ENCODE results near the gene ADAM15. TPM values are rescaled to one million over a fixed set of nuclear protein-coding genes. Genes with fewer than 3 reads are reported as not detected.

Gene ADAM15
- total and polyA plus RNA-seq, 2 donors (not counting 1 experiment from before 2014, with no cell fraction given), result 14.6 to 28.4 TPM

DNA sequence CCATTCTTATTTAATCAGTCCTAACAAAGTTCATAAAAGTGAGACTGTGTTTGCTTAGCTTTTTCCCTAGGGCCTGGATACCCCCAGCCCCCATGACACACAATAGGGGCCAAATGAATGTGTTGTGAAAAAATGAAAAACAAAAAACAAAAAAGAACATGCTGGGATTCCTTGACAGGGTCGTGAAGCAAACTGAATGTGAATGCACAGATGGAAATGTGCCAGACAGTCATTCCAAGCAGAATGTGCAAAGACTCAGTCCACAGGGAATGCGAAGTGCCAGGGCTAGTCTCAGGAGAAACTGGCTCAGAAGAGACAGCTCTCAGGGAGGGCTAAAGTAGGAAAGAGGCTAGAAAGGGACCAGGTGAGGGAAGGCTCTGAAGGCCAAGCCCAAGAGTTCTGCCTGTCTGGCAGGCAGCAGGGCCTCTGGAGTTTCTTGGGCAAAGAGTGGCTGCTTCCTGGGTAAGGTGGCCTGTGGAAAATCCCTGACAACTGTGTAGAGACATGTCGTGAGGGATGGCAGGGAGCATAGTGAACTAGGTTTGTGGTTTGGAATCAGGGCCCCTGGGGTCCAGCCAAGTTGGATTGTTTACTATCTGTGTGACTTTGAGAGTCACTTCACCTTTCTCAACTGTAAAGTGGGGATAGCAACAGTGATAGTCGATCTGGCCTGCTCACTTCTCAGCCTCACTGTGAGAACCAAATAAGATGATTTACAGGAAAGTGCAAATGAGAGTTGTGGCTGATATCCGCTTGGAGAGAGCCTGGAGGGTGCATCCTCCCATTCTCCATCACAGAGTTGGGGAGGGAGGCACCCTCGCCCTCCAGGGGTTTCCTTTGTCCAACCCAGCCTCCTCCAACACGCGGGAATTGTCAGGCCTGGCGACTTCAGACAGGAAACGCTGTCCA is 1.2 kb upstream of the ADAM15 start:
- intact Hi-C loops (cut with micrococcal nuclease), result loop anchor here (2.0 kb wide), 1 partner anchor 67 kb away; the partner anchor contains the start of gene FLAD1
- 33% methylated on average over 9 of the region's 10 CpGs for WGBS (ENCODE audit: insufficient coverage)
- ATAC-seq (ENCODE audit: low read depth), result no peak

More for the DNA sequence above, 1.2 kb upstream of the ADAM15 start:
- Histone ChIP-seq H2AFZ (ENCODE audit: insufficient read depth, low read depth, low read length, poor library complexity, severe bottlenecking) (peak overlapping the region; percentile 92), H3K79me2 (ENCODE audit: control insufficient read depth, insufficient read depth, low read length) (no peaks in the 10 kb centered on the region), H4K20me1 (ENCODE audit: control insufficient read depth, insufficient read depth, low read length, poor library complexity, severe bottlenecking) (no peaks in the 10 kb centered on the region), H3K9ac (ENCODE audit: low read length) (peak overlapping the region; percentile 76), H3K27me3 (replicated peaks in 1 of 4; ENCODE audit: control extremely low read depth in 1 of 4, control insufficient read depth in 3 of 4, insufficient read depth in 4 of 4, low read length in 3 of 4) (no peaks in the 10 kb centered on the region), H3K4me1 (ENCODE audit: control insufficient read depth in 2 of 2, insufficient read depth in 2 of 2, low read length in 2 of 2) (peaks cover 20 to 30% of the 10 kb centered on the region in 2 donors), H3K36me3 (replicated peaks in 1 of 2; ENCODE audit: control extremely low read depth in 1 of 2, control insufficient read depth in 1 of 2, extremely low read depth in 1 of 2, insufficient read depth in 2 of 2, low read length in 1 of 2) (no peaks in the 10 kb centered on the region), H3K9me3 (ENCODE audit: control extremely low read depth in 1 of 3, control insufficient read depth in 2 of 3, insufficient read depth in 1 of 3, low read length in 2 of 3) (no peaks in the 10 kb centered on the region), H3K27ac (ENCODE audit: low read length in 2 of 2) (no peak overlapping the region), H3K4me3 (ENCODE audit: control extremely low read depth in 1 of 5, extremely low read depth in 1 of 5, insufficient read depth in 1 of 5, low read depth in 2 of 5, low read length in 4 of 5) (peak overlapping the region; percentile 44 to 82 (median 76)), H3K4me2 (replicated peaks; ENCODE audit: low read depth, low read length, poor library complexity, severe bottlenecking) (peak overlapping the region; percentile 93)
- no peak for DNase-seq
- TF ChIP-seq, protein P1, sequence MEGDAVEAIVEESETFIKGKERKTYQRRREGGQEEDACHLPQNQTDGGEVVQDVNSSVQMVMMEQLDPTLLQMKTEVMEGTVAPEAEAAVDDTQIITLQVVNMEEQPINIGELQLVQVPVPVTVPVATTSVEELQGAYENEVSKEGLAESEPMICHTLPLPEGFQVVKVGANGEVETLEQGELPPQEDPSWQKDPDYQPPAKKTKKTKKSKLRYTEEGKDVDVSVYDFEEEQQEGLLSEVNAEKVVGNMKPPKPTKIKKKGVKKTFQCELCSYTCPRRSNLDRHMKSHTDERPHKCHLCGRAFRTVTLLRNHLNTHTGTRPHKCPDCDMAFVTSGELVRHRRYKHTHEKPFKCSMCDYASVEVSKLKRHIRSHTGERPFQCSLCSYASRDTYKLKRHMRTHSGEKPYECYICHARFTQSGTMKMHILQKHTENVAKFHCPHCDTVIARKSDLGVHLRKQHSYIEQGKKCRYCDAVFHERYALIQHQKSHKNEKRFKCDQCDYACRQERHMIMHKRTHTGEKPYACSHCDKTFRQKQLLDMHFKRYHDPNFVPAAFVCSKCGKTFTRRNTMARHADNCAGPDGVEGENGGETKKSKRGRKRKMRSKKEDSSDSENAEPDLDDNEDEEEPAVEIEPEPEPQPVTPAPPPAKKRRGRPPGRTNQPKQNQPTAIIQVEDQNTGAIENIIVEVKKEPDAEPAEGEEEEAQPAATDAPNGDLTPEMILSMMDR (IDR thresholded peaks at IDR 0.05), result no peak
- Mint-ChIP-seq H3K9me3 (ENCODE audit: insufficient read depth) (no peaks in the 10 kb centered on the region), H3K27me3 (no peaks in the 10 kb centered on the region), H3K27ac (peak overlapping the region; percentile 56), H3K4me1 (peaks cover 28% of the 10 kb centered on the region), H3K4me3 (peak overlapping the region; percentile 92)
- ChIA-PET POLR2A (interaction anchor here (0.6 to 2.0 kb wide), 6 partner anchors 12 to 347 kb away, joined by 3 to 8 read pairs (median 5); partner anchors contain the start of genes EFNA4 and PYGO2), CTCF (interaction anchor here (0.6 to 16.6 kb wide), 13 partner anchors 8 to 416 kb away, joined by 3 to 370 read pairs (median 4); partner anchors contain the start of genes EFNA4, PBXIP1 and PMVK)
